Upper lobe of left lung (tissue), 4 donors: ENCODE results near the gene KLF8.

Experiments
- CTCF ChIP-seq, 6 experiments: fragments of 450-650 bp in 4 of 6; fragments of 200-600 bp in 2 of 6; sonication (generic) in 2 of 6; IDR thresholded peaks; one replicate each; pipeline ENCODE4 v1.5.1; 2016 to 2019; ENCODE audit warnings: antibody characterized with exemption in 6 of 6
- EP300 ChIP-seq, 4 donors: sonication (generic); formaldehyde crosslinking; IDR thresholded peaks; one replicate each; pipeline ENCODE4 v1.5.1; 2017; ENCODE audit warnings: antibody characterized with exemption in 4 of 4, control low read depth in 2 of 4
- POLR2A ChIP-seq, 4 donors: fragments of 450-650 bp; IDR thresholded peaks; one replicate each; pipeline ENCODE4 v1.5.1; 2016 to 2017; ENCODE audit warnings: antibody characterized with exemption in 4 of 4, mild to moderate bottlenecking in 2 of 4
- POLR2AphosphoS5 ChIP-seq, 2 donors: sonication (generic); formaldehyde crosslinking; IDR thresholded peaks; one replicate each; pipeline ENCODE4 v1.5.1; 2017; ENCODE audit warnings: antibody characterized with exemption in 2 of 2

GRCh38 chrX:56308726-56309125, 76.6 kb downstream of the KLF8 start:
- TF ChIP-seq CTCF (IDR thresholded peaks at IDR 0.05) (no peak), EP300 (IDR thresholded peaks at IDR 0.05) (no peak), POLR2A (IDR thresholded peaks at IDR 0.05) (no peak), POLR2AphosphoS5 (IDR thresholded peaks at IDR 0.05) (no peak)
